Endothelial cell (in vitro differentiated cells): ENCODE results near the gene GBP2. TPM values are rescaled to one million over a fixed set of nuclear protein-coding genes. Genes with fewer than 3 reads are reported as not detected.

Experiments used
- DNase-seq: peaks from one replicate; pipeline ENCODE4 v3.0.0; 2021; ENCODE audit warnings: low spot score
- H3K27ac Mint-ChIP-seq: one replicate; pipeline ENCODE4 v1.8.0; 2021; ENCODE audit warnings: mixed read lengths, inconsistent platforms; ENCODE audit not compliant: unreplicated experiment
- H3K27me3 Mint-ChIP-seq: one replicate; pipeline ENCODE4 v1.8.0; 2021; ENCODE audit warnings: mild to moderate bottlenecking, moderate library complexity, mixed read lengths, inconsistent platforms; ENCODE audit not compliant: unreplicated experiment
- H3K36me3 Mint-ChIP-seq: one replicate; pipeline ENCODE4 v1.8.0; 2021; ENCODE audit warnings: mild to moderate bottlenecking, low read depth, mixed read lengths, inconsistent platforms; ENCODE audit not compliant: unreplicated experiment
- H3K4me1 Mint-ChIP-seq: one replicate; pipeline ENCODE4 v1.8.0; 2021; ENCODE audit warnings: mild to moderate bottlenecking, mixed read lengths, inconsistent platforms; ENCODE audit not compliant: unreplicated experiment
- H3K4me3 Mint-ChIP-seq: one replicate; pipeline ENCODE4 v1.8.0; 2021; ENCODE audit warnings: mild to moderate bottlenecking, mixed read lengths, inconsistent platforms; ENCODE audit not compliant: unreplicated experiment
- H3K9me3 Mint-ChIP-seq: one replicate; pipeline ENCODE4 v1.8.0; 2021; ENCODE audit warnings: mixed read lengths, inconsistent platforms; ENCODE audit not compliant: unreplicated experiment
- CTCF ChIP-seq: fragments of 200-600 bp; sonication (generic); IDR thresholded peaks from one replicate; pipeline ENCODE4 v1.5.0; 2021; ENCODE audit warnings: antibody characterized with exemption; ENCODE audit not compliant: unreplicated experiment
- total RNA-seq: library from RNA; stranded (reverse); fragmentation: NEBNext Ultra II Directional; extraction: Animal tissue kit (Norgen Biotek cat#: 25700); gene quantifications from one replicate; pipeline ENCODE4 v1.2.1, GENCODE V29; 2021; ENCODE audit not compliant: unreplicated experiment

Gene GBP2
- total RNA-seq, 1 donor from 2014 or later = 0.36 TPM

- Mint-ChIP-seq H3K36me3 (no peaks in the 10 kb centered on the region), H3K9me3 (no peaks in the 10 kb centered on the region), H3K4me3 (no peak overlapping the region), H3K27me3 (peaks cover 2% of the 10 kb centered on the region), H3K4me1 (no peaks in the 10 kb centered on the region), H3K27ac (no peak overlapping the region)
- no peak for TF ChIP-seq CTCF
- no peak for DNase-seq
Observed at GRCh38 chr1:89146721-89147120, 20.8 kb upstream of the GBP2 start.

DNA sequence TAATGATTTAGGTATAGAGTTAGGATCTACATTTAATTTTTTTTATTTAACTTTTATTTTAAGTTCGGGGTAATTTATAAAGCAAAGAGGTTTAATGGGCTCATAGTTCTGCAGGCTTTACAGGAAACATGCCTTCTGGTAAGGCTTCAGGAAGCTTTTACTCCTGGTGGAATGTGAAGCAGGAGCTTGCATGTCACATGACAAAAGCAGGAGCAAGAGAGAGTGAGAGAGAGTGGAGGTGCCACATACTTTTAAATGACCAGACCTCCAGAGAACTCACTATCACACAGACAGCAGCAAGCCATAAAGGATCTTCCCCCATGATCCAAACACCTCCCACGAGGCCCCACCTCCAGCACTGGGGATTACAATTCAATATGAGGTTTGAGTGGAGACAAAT, 17.6 kb upstream of the GBP2 start:
- Mint-ChIP-seq H3K4me3 (no peak overlapping the region), H3K9me3 (no peaks in the 10 kb centered on the region), H3K36me3 (no peaks in the 10 kb centered on the region), H3K4me1 (no peaks in the 10 kb centered on the region), H3K27ac (no peak overlapping the region), H3K27me3 (no peaks in the 10 kb centered on the region)
- TF ChIP-seq CTCF = no peak
- DNase-seq = no peak

DNA sequence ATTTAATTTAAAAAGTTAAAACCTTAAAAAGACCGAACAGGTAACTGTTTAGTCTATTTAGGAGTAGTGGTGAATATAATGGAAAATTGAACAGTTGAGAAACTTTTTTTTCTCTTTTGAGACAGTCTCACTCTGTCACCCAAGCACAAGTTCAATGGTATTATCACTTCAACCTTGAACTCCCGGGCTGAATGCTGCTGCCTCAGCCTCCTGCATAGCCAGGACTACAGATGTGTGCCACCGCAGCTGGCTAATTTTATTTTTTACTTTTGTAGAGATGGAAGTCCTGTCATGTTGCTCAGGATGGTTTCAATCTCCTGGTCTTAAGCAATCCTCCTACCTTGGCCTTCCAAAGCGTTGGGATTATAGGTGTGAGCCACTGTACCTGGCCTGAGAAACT, 16.2 kb upstream of the GBP2 start:
- Mint-ChIP-seq H3K36me3 (no peaks in the 10 kb centered on the region), H3K9me3 (no peaks in the 10 kb centered on the region), H3K27me3 (no peaks in the 10 kb centered on the region), H3K27ac (no peak overlapping the region), H3K4me1 (no peaks in the 10 kb centered on the region), H3K4me3 (no peak overlapping the region)
- no peak for TF ChIP-seq CTCF
- no peak for DNase-seq

GRCh38 chr1:89133747-89134146, 7.8 kb upstream of the GBP2 start:
- Mint-ChIP-seq H3K4me3 (no peak overlapping the region), H3K27ac (no peak overlapping the region), H3K4me1 (no peaks in the 10 kb centered on the region), H3K9me3 (no peaks in the 10 kb centered on the region), H3K36me3 (peaks cover under 1% of the 10 kb centered on the region), H3K27me3 (peaks cover 3% of the 10 kb centered on the region)
- no peak for TF ChIP-seq CTCF
- DNase-seq = no peak

DNA sequence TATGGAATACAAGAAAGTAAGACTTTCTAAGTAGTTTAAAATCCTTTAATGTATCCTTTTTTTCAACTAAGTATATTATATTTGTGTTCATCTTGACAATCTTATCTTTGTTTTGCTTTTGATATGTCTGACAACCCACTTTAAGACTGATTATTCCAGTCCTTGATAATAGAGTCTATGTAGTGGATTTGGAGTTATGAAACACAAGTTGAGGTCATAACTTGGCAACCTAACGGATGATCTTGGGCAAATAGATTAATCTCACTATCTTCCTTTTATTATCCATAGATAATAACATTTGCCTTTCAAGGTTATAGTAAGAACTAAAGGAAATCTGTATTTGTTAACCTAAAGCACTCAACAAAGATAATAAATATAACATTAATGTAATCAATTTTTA, 4.8 kb upstream of the GBP2 start:
- Mint-ChIP-seq H3K4me1 (peaks cover 4% of the 10 kb centered on the region), H3K9me3 (no peaks in the 10 kb centered on the region), H3K27me3 (peaks cover 3% of the 10 kb centered on the region), H3K27ac (no peak overlapping the region), H3K36me3 (peaks cover 4% of the 10 kb centered on the region), H3K4me3 (no peak overlapping the region)
- no peak for DNase-seq
- TF ChIP-seq CTCF = no peak
